Astrocyte (in vitro differentiated cells and primary cell): ENCODE data around the gene FGF9. TPM values are rescaled to one million over a fixed set of nuclear protein-coding genes. Genes with fewer than 3 reads are reported as not detected.

Source experiments
- DNase-seq: peaks from one replicate; pipeline ENCODE4 v3.0.0-alpha.2; 2010; ENCODE audit warnings: low read depth
- FAIRE-seq: peaks from 2 replicates; lab custom pipeline; 2011; peaks lifted over from hg19 to GRCh38; lab: Jason Lieb, UNC
- H2AFZ ChIP-seq: 2 replicates; pipeline ENCODE4 v1.6.0; 2012; ENCODE audit warnings: low read depth, low read length, inconsistent platforms
- H3K27ac ChIP-seq: 2 replicates; pipeline ENCODE4 v1.5.1; 2011; ENCODE audit warnings: low read depth, low read length, inconsistent platforms
- H3K27me3 ChIP-seq: 2 replicates; pipeline ENCODE4 v1.6.0; 2011; ENCODE audit warnings: low read length, inconsistent platforms; ENCODE audit not compliant: insufficient read depth
- H3K36me3 ChIP-seq: 2 replicates; pipeline ENCODE4 v1.5.1; 2011; ENCODE audit warnings: low read length, inconsistent platforms; ENCODE audit not compliant: insufficient read depth
- H3K4me1 ChIP-seq: 2 replicates; pipeline ENCODE4 v1.5.1; 2011; ENCODE audit warnings: low read length, inconsistent platforms; ENCODE audit not compliant: insufficient read depth
- H3K4me2 ChIP-seq: 2 replicates; pipeline ENCODE4 v1.6.0; 2012; ENCODE audit warnings: low read length, inconsistent platforms
- H3K4me3 ChIP-seq: 2 replicates; pipeline ENCODE4 v1.5.1; 2011; ENCODE audit warnings: low read depth, mild to moderate bottlenecking, low read length, inconsistent platforms; ENCODE audit not compliant: insufficient read depth
- H3K79me2 ChIP-seq: 2 replicates; pipeline ENCODE4 v1.6.0; 2012; ENCODE audit warnings: mild to moderate bottlenecking, low read length, inconsistent platforms; ENCODE audit not compliant: insufficient read depth
- H3K9ac ChIP-seq: 2 replicates; pipeline ENCODE4 v1.6.0; 2012; ENCODE audit warnings: mild to moderate bottlenecking, low read length, inconsistent platforms
- H3K9me3 ChIP-seq: 2 replicates; pipeline ENCODE4 v1.5.1; 2012; ENCODE audit warnings: low read depth, mild to moderate bottlenecking, low read length, inconsistent platforms; ENCODE audit not compliant: insufficient read depth
- H4K20me1 ChIP-seq: 2 replicates; pipeline ENCODE4 v1.6.0; 2012; ENCODE audit warnings: low read length, inconsistent platforms; ENCODE audit not compliant: insufficient read depth
- H3K27ac Mint-ChIP-seq: one replicate; pipeline ENCODE4 v1.8.0; 2021; ENCODE audit warnings: mild to moderate bottlenecking, mixed read lengths; ENCODE audit not compliant: unreplicated experiment
- H3K27me3 Mint-ChIP-seq: one replicate; pipeline ENCODE4 v1.8.0; 2021; ENCODE audit warnings: low read depth, mixed read lengths; ENCODE audit not compliant: unreplicated experiment
- H3K36me3 Mint-ChIP-seq: one replicate; pipeline ENCODE4 v1.8.0; 2021; ENCODE audit warnings: low read depth, mixed read lengths; ENCODE audit not compliant: unreplicated experiment
- H3K4me1 Mint-ChIP-seq: one replicate; pipeline ENCODE4 v1.8.0; 2021; ENCODE audit warnings: low read depth, mixed read lengths; ENCODE audit not compliant: unreplicated experiment
- H3K4me3 Mint-ChIP-seq: one replicate; pipeline ENCODE4 v1.8.0; 2021; ENCODE audit warnings: mild to moderate bottlenecking, moderate library complexity, mixed read lengths; ENCODE audit not compliant: unreplicated experiment
- H3K9me3 Mint-ChIP-seq: one replicate; pipeline ENCODE4 v1.8.0; 2021; ENCODE audit warnings: mild to moderate bottlenecking, mixed read lengths; ENCODE audit not compliant: unreplicated experiment
- EZH2 ChIP-seq: IDR thresholded peaks from 2 replicates; pipeline ENCODE4 v1.6.1; 2012; ENCODE audit warnings: mild to moderate bottlenecking, low read length, inconsistent platforms; ENCODE audit not compliant: insufficient read depth
- total RNA-seq: library from RNA; stranded (reverse); gene quantifications from 2 replicates; pipeline ENCODE4 v1.2.1, GENCODE V29; 2021
- TF ChIP-seq, protein P1 (sequence below): IDR thresholded peaks from 2 replicates; pipeline ENCODE4 v1.5.1; 2011; ENCODE audit warnings: low read depth, mild to moderate bottlenecking, inconsistent platforms, low read length, moderate library complexity; ENCODE audit not compliant: insufficient read depth

FGF9 gene
- total RNA-seq, 1 donor from 2014 or later, result 0.27 TPM

DNA sequence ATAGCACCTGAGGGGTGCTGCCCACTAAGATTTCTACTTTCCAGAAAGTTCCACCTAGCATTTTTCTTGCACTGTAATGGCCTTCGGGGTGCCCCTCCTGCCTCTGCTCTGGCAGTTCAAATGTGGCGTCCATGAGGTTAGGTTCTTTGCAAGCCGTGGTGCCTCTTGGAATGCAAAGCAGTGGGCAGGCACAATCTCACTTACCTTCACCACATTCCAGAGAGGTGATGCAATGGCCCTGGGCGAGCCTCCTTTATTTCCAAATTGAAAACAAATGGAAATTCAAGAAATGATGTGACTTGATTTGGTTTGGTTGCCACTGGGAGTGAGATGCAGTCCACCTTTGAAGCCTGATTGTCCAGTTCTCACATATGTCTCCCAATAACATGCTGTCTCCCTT lies 46.9 kb downstream of the FGF9 start:
- Histone ChIP-seq H3K4me2 (no peak overlapping the region), H3K79me2 (no peaks in the 10 kb centered on the region), H3K36me3 (no peaks in the 10 kb centered on the region), H3K9ac (no peak overlapping the region), H3K27me3 (no peaks in the 10 kb centered on the region), H3K9me3 (no peaks in the 10 kb centered on the region), H2AFZ (no peak overlapping the region), H3K4me3 (no peak overlapping the region), H4K20me1 (no peaks in the 10 kb centered on the region), H3K27ac (no peak overlapping the region), H3K4me1 (no peaks in the 10 kb centered on the region)
- Mint-ChIP-seq H3K36me3 (no peaks in the 10 kb centered on the region), H3K27me3 (peaks cover 12% of the 10 kb centered on the region), H3K4me1 (peaks cover 6% of the 10 kb centered on the region), H3K4me3 (no peak overlapping the region), H3K27ac (no peak overlapping the region), H3K9me3 (peaks cover 1% of the 10 kb centered on the region)
- DNase-seq (no peak), FAIRE-seq (no peak)
- TF ChIP-seq EZH2, result no peak
- TF ChIP-seq, protein P1, sequence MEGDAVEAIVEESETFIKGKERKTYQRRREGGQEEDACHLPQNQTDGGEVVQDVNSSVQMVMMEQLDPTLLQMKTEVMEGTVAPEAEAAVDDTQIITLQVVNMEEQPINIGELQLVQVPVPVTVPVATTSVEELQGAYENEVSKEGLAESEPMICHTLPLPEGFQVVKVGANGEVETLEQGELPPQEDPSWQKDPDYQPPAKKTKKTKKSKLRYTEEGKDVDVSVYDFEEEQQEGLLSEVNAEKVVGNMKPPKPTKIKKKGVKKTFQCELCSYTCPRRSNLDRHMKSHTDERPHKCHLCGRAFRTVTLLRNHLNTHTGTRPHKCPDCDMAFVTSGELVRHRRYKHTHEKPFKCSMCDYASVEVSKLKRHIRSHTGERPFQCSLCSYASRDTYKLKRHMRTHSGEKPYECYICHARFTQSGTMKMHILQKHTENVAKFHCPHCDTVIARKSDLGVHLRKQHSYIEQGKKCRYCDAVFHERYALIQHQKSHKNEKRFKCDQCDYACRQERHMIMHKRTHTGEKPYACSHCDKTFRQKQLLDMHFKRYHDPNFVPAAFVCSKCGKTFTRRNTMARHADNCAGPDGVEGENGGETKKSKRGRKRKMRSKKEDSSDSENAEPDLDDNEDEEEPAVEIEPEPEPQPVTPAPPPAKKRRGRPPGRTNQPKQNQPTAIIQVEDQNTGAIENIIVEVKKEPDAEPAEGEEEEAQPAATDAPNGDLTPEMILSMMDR, result no peak

DNA sequence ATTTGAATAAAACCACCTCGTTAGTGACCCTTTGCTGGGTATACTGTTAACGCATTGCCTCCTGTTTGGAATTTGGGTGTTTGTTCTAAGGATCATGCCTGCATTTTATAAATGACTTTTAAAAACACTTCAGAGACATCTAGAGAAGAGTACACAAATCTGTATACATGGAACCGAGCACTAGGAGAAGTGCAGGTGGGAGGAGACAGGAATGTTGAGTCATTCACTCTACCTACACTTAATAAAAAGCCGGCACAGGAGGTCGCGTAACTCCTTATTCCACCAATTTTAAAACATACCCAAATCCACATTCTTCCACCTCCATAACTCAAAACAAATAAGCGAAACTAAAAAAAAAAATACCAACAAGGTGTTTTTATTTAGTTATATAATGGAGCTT lies 48.6 kb downstream of the FGF9 start:
- H3K4me2 ChIP-seq, result no peak overlapping the region
- H2AFZ ChIP-seq, result no peak overlapping the region
- no peaks in the 10 kb centered on the region for H3K36me3 ChIP-seq
- H3K4me1 ChIP-seq, result no peaks in the 10 kb centered on the region
- Mint-ChIP-seq H3K9me3 (peaks cover 1% of the 10 kb centered on the region), H3K27me3 (peaks cover 12% of the 10 kb centered on the region), H3K4me3 (no peak overlapping the region), H3K4me1 (peaks cover 6% of the 10 kb centered on the region), H3K36me3 (no peaks in the 10 kb centered on the region), H3K27ac (no peak overlapping the region)
- H3K27me3 ChIP-seq, result no peaks in the 10 kb centered on the region
- H3K27ac ChIP-seq, result no peak overlapping the region
- no peaks in the 10 kb centered on the region for H3K9me3 ChIP-seq
- no peak for TF ChIP-seq EZH2
- TF ChIP-seq, protein P1, result no peak
- no peak for DNase-seq
- no peaks in the 10 kb centered on the region for H4K20me1 ChIP-seq
- H3K9ac ChIP-seq, result no peak overlapping the region
- no peak for FAIRE-seq
- H3K79me2 ChIP-seq, result no peaks in the 10 kb centered on the region
- no peak overlapping the region for H3K4me3 ChIP-seq

DNA sequence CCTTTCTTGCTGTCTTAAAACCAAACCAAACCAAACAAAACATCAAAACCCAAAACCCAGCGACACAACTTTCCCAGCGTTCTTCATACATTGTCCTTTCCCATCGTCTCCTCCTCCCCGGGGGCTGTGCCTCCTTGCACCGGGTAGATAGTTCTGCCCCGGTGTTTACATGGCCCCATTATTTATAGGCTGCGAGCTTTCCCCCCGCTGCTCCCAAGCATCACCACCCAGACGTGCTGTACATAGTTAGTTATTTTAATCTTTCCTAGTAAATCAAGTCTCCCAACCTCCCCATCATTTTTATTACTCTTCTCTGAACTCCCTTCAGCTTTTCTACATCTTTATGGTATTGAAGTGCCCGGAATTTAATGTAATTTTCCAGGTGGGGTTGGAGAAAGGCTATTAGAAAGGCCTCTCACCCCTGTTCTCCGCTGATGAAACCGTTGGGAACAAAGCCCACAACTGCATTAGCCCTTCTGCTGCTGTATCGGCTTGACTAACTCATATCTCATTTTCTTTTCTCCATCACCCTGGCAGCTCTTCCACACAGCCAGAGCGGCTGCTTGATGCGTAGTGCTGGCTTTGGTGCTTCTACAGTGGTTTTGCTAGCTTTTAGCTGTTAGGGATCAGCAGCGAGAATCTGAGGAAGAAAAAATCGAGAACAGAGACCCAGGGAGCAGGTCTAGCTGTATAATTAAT lies 53.1 kb downstream of the FGF9 start:
- H3K79me2 ChIP-seq, result no peaks in the 10 kb centered on the region
- no peak for FAIRE-seq
- no peak overlapping the region for H2AFZ ChIP-seq
- H3K27ac Mint-ChIP-seq, result no peak overlapping the region
- H3K4me2 ChIP-seq, result no peak overlapping the region
- peaks cover 4% of the 10 kb centered on the region for H3K9me3 ChIP-seq
- peaks cover 9% of the 10 kb centered on the region for H3K9me3 Mint-ChIP-seq
- DNase-seq, result no peak
- H3K4me3 Mint-ChIP-seq, result no peak overlapping the region
- H3K4me1 ChIP-seq, result no peaks in the 10 kb centered on the region
- H3K36me3 ChIP-seq, result no peaks in the 10 kb centered on the region
- H3K4me3 ChIP-seq, result no peak overlapping the region
- H3K27me3 ChIP-seq, result no peaks in the 10 kb centered on the region
- peaks cover 17% of the 10 kb centered on the region for H3K27me3 Mint-ChIP-seq
- no peak overlapping the region for H3K9ac ChIP-seq
- TF ChIP-seq, protein P1, result no peak
- TF ChIP-seq EZH2, result no peak
- no peak overlapping the region for H3K27ac ChIP-seq
- no peaks in the 10 kb centered on the region for H4K20me1 ChIP-seq
- H3K4me1 Mint-ChIP-seq, result no peaks in the 10 kb centered on the region
- H3K36me3 Mint-ChIP-seq, result no peaks in the 10 kb centered on the region
